Measurements from ENCODE around the gene CNN3.

DNA sequence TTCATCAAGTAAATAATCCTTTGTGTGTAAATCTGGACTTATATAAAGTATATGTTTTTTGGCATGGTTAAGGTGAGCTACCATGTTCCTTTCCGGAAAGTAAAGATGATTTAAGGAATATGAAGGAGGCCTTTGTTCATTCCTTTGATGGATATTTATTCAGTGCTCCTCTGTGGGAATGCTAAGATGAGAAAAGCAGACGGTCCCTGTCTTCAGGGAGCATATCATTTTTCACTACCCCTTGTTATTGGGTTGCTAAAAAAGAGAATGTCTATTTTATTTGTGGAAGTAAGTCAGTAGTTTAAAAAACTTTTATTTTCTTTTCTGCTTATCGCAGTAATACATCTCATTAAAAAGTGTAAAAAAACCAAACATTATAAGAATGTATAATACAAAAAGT is 35.1 kb upstream of the CNN3 start:
- TF ChIP-seq, protein P1, sequence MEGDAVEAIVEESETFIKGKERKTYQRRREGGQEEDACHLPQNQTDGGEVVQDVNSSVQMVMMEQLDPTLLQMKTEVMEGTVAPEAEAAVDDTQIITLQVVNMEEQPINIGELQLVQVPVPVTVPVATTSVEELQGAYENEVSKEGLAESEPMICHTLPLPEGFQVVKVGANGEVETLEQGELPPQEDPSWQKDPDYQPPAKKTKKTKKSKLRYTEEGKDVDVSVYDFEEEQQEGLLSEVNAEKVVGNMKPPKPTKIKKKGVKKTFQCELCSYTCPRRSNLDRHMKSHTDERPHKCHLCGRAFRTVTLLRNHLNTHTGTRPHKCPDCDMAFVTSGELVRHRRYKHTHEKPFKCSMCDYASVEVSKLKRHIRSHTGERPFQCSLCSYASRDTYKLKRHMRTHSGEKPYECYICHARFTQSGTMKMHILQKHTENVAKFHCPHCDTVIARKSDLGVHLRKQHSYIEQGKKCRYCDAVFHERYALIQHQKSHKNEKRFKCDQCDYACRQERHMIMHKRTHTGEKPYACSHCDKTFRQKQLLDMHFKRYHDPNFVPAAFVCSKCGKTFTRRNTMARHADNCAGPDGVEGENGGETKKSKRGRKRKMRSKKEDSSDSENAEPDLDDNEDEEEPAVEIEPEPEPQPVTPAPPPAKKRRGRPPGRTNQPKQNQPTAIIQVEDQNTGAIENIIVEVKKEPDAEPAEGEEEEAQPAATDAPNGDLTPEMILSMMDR (IDR thresholded peaks at IDR 0.05): no peak
- TF ChIP-seq POLR2A (IDR thresholded peaks at IDR 0.05): no peak
